NCI-H2107 (cell line): ENCODE measurements around the gene SP140L.
"Not testable (repeated sequence)": the region's sequence is repeated elsewhere in the genome, so short reads cannot be mapped to it uniquely, and the experiment has no call there.

Experiments
- DNase-seq: peaks from one replicate; lab custom pipeline; 2025; lab: John Stamatoyannopoulos, UW

SP140L gene

GRCh38 chr2:230362030-230362691, 35.2 kb downstream of the SP140L start:
- no peak for DNase-seq

GRCh38 chr2:230382108-230382507, 55.1 kb downstream of the SP140L start:
- no peak for DNase-seq

- DNase-seq = no peak
These were observed 56.5 kb downstream of the SP140L start for GRCh38 chr2:230383453-230383852.

- no peak for DNase-seq
These were observed 58.0 kb downstream of the SP140L start for GRCh38 chr2:230384986-230385385.

GRCh38 chr2:230394301-230394700, 67.3 kb downstream of the SP140L start:
- DNase-seq = no peak

GRCh38 chr2:230398698-230399097, 71.7 kb downstream of the SP140L start:
- not testable (repeated sequence) for DNase-seq

GRCh38 chr2:230400041-230400440, 73.0 kb downstream of the SP140L start:
- no peak for DNase-seq

- DNase-seq = no peak
These were observed 73.5 kb downstream of the SP140L start for GRCh38 chr2:230400454-230400853.

GRCh38 chr2:230401026-230401425, 74.0 kb downstream of the SP140L start:
- DNase-seq = not testable (repeated sequence)

GRCh38 chr2:230403746-230404145, 76.8 kb downstream of the SP140L start:
- DNase-seq = no peak

GRCh38 chr2:230405824-230406223, 78.8 kb downstream of the SP140L start:
- no peak for DNase-seq

GRCh38 chr2:230408244-230408842, 81.3 kb downstream of the SP140L start:
- DNase-seq = no peak

GRCh38 chr2:230409316-230409715, 82.3 kb downstream of the SP140L start:
- not testable (repeated sequence) for DNase-seq

- DNase-seq = no peak
These were observed 83.3 kb downstream of the SP140L start for GRCh38 chr2:230410263-230410662.

- no peak for DNase-seq
These were observed 84.0 kb downstream of the SP140L start for GRCh38 chr2:230410861-230411569.

GRCh38 chr2:230411570-230412370, 84.8 kb downstream of the SP140L start:
- DNase-seq = no peak

GRCh38 chr2:230412371-230412711, 85.3 kb downstream of the SP140L start:
- DNase-seq = no peak

- no peak for DNase-seq
These were observed 85.9 kb downstream of the SP140L start for GRCh38 chr2:230412846-230413245.

GRCh38 chr2:230413479-230413878, 86.5 kb downstream of the SP140L start:
- no peak for DNase-seq

GRCh38 chr2:230414302-230414701, 87.3 kb downstream of the SP140L start:
- DNase-seq = no peak

- no peak for DNase-seq
These were observed 89.2 kb downstream of the SP140L start, which contains the start of gene SP100 for GRCh38 chr2:230416061-230416721. TSS of gene SP100 (plus strand) at chr2:230416201. CDS start at chr2:230416297, 96 bp downstream.

- no peak for DNase-seq
These were observed 90.4 kb downstream of the SP140L start for GRCh38 chr2:230417436-230417835.
